Measurements from ENCODE around the gene MYLK2. TPM values are rescaled to one million over a fixed set of nuclear protein-coding genes. Genes with fewer than 3 reads are reported as not detected.

MYLK2 gene
- total RNA-seq, 2 donors from 2014 or later: not detected

- no peak for DNase-seq (ENCODE audit: low spot score)
- Histone ChIP-seq H3K36me3 (no peaks in the 10 kb centered on the region), H3K4me1 (ENCODE audit: control insufficient read depth in 1 of 2, low read depth in 2 of 2) (peaks cover 37 to 68% of the 10 kb centered on the region in 2 donors), H3K27me3 (replicated peaks; ENCODE audit: insufficient read depth) (no peaks in the 10 kb centered on the region), H3K9me3 (no peaks in the 10 kb centered on the region), H3K4me3 (peak overlapping the region; percentile 22), H3K27ac (peak overlapping the region; percentile 88 to 92)
- peak; percentile 63 for ATAC-seq (ENCODE audit: insufficient number of reproducible peaks, low FRiP score, low read depth)
- TF ChIP-seq, protein P1, sequence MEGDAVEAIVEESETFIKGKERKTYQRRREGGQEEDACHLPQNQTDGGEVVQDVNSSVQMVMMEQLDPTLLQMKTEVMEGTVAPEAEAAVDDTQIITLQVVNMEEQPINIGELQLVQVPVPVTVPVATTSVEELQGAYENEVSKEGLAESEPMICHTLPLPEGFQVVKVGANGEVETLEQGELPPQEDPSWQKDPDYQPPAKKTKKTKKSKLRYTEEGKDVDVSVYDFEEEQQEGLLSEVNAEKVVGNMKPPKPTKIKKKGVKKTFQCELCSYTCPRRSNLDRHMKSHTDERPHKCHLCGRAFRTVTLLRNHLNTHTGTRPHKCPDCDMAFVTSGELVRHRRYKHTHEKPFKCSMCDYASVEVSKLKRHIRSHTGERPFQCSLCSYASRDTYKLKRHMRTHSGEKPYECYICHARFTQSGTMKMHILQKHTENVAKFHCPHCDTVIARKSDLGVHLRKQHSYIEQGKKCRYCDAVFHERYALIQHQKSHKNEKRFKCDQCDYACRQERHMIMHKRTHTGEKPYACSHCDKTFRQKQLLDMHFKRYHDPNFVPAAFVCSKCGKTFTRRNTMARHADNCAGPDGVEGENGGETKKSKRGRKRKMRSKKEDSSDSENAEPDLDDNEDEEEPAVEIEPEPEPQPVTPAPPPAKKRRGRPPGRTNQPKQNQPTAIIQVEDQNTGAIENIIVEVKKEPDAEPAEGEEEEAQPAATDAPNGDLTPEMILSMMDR (IDR thresholded peaks at IDR 0.05): no peak
These were observed 3.6 kb upstream of the MYLK2 start for GRCh38 chr20:31815408-31816188.

- TF ChIP-seq, protein P1 (IDR thresholded peaks at IDR 0.05): no peak
- Histone ChIP-seq H3K27me3 (replicated peaks; ENCODE audit: insufficient read depth) (no peaks in the 10 kb centered on the region), H3K4me1 (ENCODE audit: control insufficient read depth in 1 of 2, low read depth in 2 of 2) (peaks cover 31 to 62% of the 10 kb centered on the region in 2 donors), H3K4me3 (no peak overlapping the region), H3K27ac (peak overlapping the region; percentile 88 to 92), H3K9me3 (no peaks in the 10 kb centered on the region), H3K36me3 (no peaks in the 10 kb centered on the region)
- DNase-seq (ENCODE audit: low spot score) (no peak), ATAC-seq (ENCODE audit: insufficient number of reproducible peaks, low FRiP score, low read depth) (no peak)
These were observed 2.9 kb upstream of the MYLK2 start for GRCh38 chr20:31816221-31816620.

GRCh38 chr20:31817461-31817860 lies 1.7 kb upstream of the MYLK2 start:
- Histone ChIP-seq H3K27me3 (replicated peaks; ENCODE audit: insufficient read depth) (no peaks in the 10 kb centered on the region), H3K4me3 (no peak overlapping the region), H3K9me3 (no peaks in the 10 kb centered on the region), H3K27ac (peak overlapping the region in 1 of 2 donors; percentile 25), H3K36me3 (no peaks in the 10 kb centered on the region), H3K4me1 (ENCODE audit: control insufficient read depth in 1 of 2, low read depth in 2 of 2) (peaks cover 19 to 59% of the 10 kb centered on the region in 2 donors)
- TF ChIP-seq, protein P1 (IDR thresholded peaks at IDR 0.05): no peak
- DNase-seq (ENCODE audit: low spot score) (no peak), ATAC-seq (ENCODE audit: insufficient number of reproducible peaks, low FRiP score, low read depth) (no peak)

GRCh38 chr20:31818376-31818908 lies 714 bp upstream of the MYLK2 start:
- Histone ChIP-seq H3K4me3 (no peak overlapping the region), H3K27me3 (replicated peaks; ENCODE audit: insufficient read depth) (no peaks in the 10 kb centered on the region), H3K36me3 (no peaks in the 10 kb centered on the region), H3K27ac (no peak overlapping the region), H3K9me3 (no peaks in the 10 kb centered on the region), H3K4me1 (ENCODE audit: control insufficient read depth in 1 of 2, low read depth in 2 of 2) (peaks cover 12 to 58% of the 10 kb centered on the region in 2 donors)
- DNase-seq (ENCODE audit: low spot score): no peak
- TF ChIP-seq, protein P1 (IDR thresholded peaks at IDR 0.05): no peak
- ATAC-seq (ENCODE audit: insufficient number of reproducible peaks, low FRiP score, low read depth): no peak

GRCh38 chr20:31820228-31820627 lies 1.1 kb downstream of the MYLK2 start:
- no peaks in the 10 kb centered on the region for H3K9me3 ChIP-seq
- H3K4me1 ChIP-seq (ENCODE audit: control insufficient read depth in 1 of 2, low read depth in 2 of 2): peaks cover 0 to 57% of the 10 kb centered on the region in 2 donors
- no peaks in the 10 kb centered on the region for H3K36me3 ChIP-seq
- no peaks in the 10 kb centered on the region for H3K27me3 ChIP-seq (replicated peaks; ENCODE audit: insufficient read depth)
- DNase-seq (ENCODE audit: low spot score) (no peak), ATAC-seq (ENCODE audit: insufficient number of reproducible peaks, low FRiP score, low read depth) (no peak)
- TF ChIP-seq, protein P1 (IDR thresholded peaks at IDR 0.05): no peak
- no peak overlapping the region for H3K4me3 ChIP-seq
- no peak overlapping the region for H3K27ac ChIP-seq
